OCI-LY7 (cell line): ENCODE results near the gene FRRS1. TPM values are rescaled to one million over a fixed set of nuclear protein-coding genes. Genes with fewer than 3 reads are reported as not detected.

Experiments
- BruUV-seq: library from RNA; stranded (reverse); fragments of 400-500 nt; replicated peaks from 2 replicates; lab custom pipeline; 2021; lab: Mats Ljungman, UMichigan
- CTCF ChIA-PET: fragments of 300-600 bp; sonication (Branson Sonifier 250); formaldehyde crosslinking; loops from one replicate; lab custom pipeline; 2022; ENCODE audit warnings: antibody characterized with exemption; ENCODE audit not compliant: unreplicated experiment; lab: Charles Lee
- POLR2A ChIA-PET: fragments of 300-600 bp; sonication (Branson Sonifier 250); formaldehyde crosslinking; loops from one replicate; lab custom pipeline; 2022; ENCODE audit warnings: antibody characterized with exemption; lab: Charles Lee
- DNase-seq: peaks from one replicate; pipeline ENCODE4 v3.0.0-alpha.2; 2015; ENCODE audit warnings: low spot score
- H2AFZ ChIP-seq: fragments of 200-600 bp; sonication (generic), shearing (Covaris generic); 2 replicates; pipeline ENCODE4 v1.6.1; 2014; ENCODE audit warnings: mild to moderate bottlenecking, antibody characterized with exemption, low read length, moderate library complexity
- H3K27ac ChIP-seq: fragments of 200-600 bp; sonication (generic); 2 replicates; pipeline ENCODE4 v1.5.1; 2014; ENCODE audit warnings: mixed run types, low read depth, mild to moderate bottlenecking, moderate library complexity, low read length, inconsistent platforms; ENCODE audit not compliant: poor library complexity, severe bottlenecking
- H3K36me3 ChIP-seq: fragments of 200-600 bp; sonication (generic); 2 replicates; pipeline ENCODE4 v1.6.1; 2014; ENCODE audit warnings: mild to moderate bottlenecking, antibody characterized with exemption, low read length, moderate library complexity, mixed read lengths; ENCODE audit not compliant: insufficient read depth
- H3K4me1 ChIP-seq: fragments of 200-600 bp; sonication (generic); 2 replicates; pipeline ENCODE4 v1.5.1; 2014; ENCODE audit warnings: mild to moderate bottlenecking, low read length; ENCODE audit not compliant: insufficient read depth, poor library complexity, severe bottlenecking
- H3K4me2 ChIP-seq: fragments of 200-600 bp; sonication (generic); 2 replicates; pipeline ENCODE4 v1.6.1; 2014; ENCODE audit warnings: mild to moderate bottlenecking, low read length
- H3K4me3 ChIP-seq: fragments of 200-600 bp; sonication (generic); 2 replicates; pipeline ENCODE4 v1.5.1; 2014; ENCODE audit warnings: mild to moderate bottlenecking, low read depth, low read length; ENCODE audit not compliant: poor library complexity, severe bottlenecking
- H3K79me2 ChIP-seq: fragments of 200-600 bp; sonication (generic); 2 replicates; pipeline ENCODE4 v1.6.1; 2016; ENCODE audit warnings: low read depth, mild to moderate bottlenecking, low read length, moderate library complexity, mixed read lengths; ENCODE audit not compliant: insufficient read depth
- H3K9me2 ChIP-seq: fragments of 200-600 bp; sonication (generic); 2 replicates; pipeline ENCODE4 v1.6.1; 2016; ENCODE audit warnings: mild to moderate bottlenecking, low read length, mixed read lengths; ENCODE audit not compliant: insufficient read depth
- H3K9me3 ChIP-seq: fragments of 200-600 bp; sonication (generic); 2 replicates; pipeline ENCODE4 v1.6.1; 2014; ENCODE audit warnings: mild to moderate bottlenecking, mixed run types, low read length, mixed read lengths
- H4K20me1 ChIP-seq: fragments of 200-600 bp; sonication (generic); 2 replicates; pipeline ENCODE4 v1.6.1; 2014; ENCODE audit warnings: mild to moderate bottlenecking, antibody characterized with exemption, low read length, moderate library complexity, mixed read lengths; ENCODE audit not compliant: insufficient read depth
- EZH2phosphoT487 ChIP-seq: fragments of 200-600 bp; sonication (generic); IDR thresholded peaks from 2 replicates; pipeline ENCODE4 v1.6.1; 2018; ENCODE audit warnings: low read depth, borderline replicate concordance, mild to moderate bottlenecking, mixed run types, antibody characterized with exemption, low read length, moderate library complexity, mixed read lengths
- intact Hi-C: fragments of 100-400 bp; cut with micrococcal nuclease; formaldehyde crosslinking; loops from one replicate; pipeline ENCODE4 v1.10.0; 2022; ENCODE audit not compliant: unreplicated experiment
- total RNA-seq, 2 experiments: library from RNA; depleted of rRNA in 1 of 2; stranded (reverse); fragments of >200 nt in 1 of 2; shearing (Covaris generic) in 1 of 2; gene quantifications; 2 replicates each; pipeline ENCODE4 v1.2.3, GENCODE V29; 2014 to 2022
- TF ChIP-seq, protein P1 (sequence below): fragments of 200-600 bp; sonication (generic); conservative IDR thresholded peaks from 2 replicates; pipeline ENCODE4 v1.5.1; 2014; ENCODE audit warnings: mild to moderate bottlenecking, antibody characterized with exemption, low read length, moderate library complexity, mixed read lengths

The FRRS1 gene
- total RNA-seq, 2 experiments from 2014 or later, result 4.5 to 6.5 TPM

DNA sequence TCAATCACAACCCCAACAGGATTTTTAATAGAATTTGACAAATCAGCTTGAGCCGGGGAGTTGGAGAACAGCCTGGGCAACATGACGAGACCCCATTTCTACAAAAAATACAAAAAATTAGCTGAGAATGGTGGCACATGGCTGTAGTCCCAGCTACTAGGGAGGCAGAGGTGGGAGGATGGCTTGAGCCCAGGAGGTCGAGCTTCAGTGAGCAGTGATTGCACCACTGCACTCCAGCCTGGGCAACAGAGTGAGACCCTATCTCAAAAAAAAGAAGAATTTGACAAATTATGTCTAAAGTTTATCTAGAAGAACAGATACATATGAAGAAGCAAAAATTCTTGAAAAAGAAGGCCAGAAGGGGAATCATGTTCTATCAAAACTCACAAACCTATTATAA is 43.2 kb downstream of the FRRS1 start:
- H3K4me1 ChIP-seq, result no peaks in the 10 kb centered on the region
- no peaks in the 10 kb centered on the region for H3K79me2 ChIP-seq
- H2AFZ ChIP-seq, result no peak overlapping the region
- BruUV-seq, result no TSS peak
- no peak overlapping the region for H3K4me2 ChIP-seq
- intact Hi-C loops, result no loop called here
- H3K4me3 ChIP-seq, result no peak overlapping the region
- no peaks in the 10 kb centered on the region for H3K36me3 ChIP-seq
- TF ChIP-seq, protein P1, sequence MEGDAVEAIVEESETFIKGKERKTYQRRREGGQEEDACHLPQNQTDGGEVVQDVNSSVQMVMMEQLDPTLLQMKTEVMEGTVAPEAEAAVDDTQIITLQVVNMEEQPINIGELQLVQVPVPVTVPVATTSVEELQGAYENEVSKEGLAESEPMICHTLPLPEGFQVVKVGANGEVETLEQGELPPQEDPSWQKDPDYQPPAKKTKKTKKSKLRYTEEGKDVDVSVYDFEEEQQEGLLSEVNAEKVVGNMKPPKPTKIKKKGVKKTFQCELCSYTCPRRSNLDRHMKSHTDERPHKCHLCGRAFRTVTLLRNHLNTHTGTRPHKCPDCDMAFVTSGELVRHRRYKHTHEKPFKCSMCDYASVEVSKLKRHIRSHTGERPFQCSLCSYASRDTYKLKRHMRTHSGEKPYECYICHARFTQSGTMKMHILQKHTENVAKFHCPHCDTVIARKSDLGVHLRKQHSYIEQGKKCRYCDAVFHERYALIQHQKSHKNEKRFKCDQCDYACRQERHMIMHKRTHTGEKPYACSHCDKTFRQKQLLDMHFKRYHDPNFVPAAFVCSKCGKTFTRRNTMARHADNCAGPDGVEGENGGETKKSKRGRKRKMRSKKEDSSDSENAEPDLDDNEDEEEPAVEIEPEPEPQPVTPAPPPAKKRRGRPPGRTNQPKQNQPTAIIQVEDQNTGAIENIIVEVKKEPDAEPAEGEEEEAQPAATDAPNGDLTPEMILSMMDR, result no peak
- no peak for TF ChIP-seq EZH2phosphoT487
- no peaks in the 10 kb centered on the region for H3K9me2 ChIP-seq
- no peak overlapping the region for H3K27ac ChIP-seq
- no peaks in the 10 kb centered on the region for H4K20me1 ChIP-seq
- POLR2A ChIA-PET, result no interaction called here
- CTCF ChIA-PET, result no interaction called here
- DNase-seq, result no peak
- H3K9me3 ChIP-seq, result no peaks in the 10 kb centered on the region

DNA sequence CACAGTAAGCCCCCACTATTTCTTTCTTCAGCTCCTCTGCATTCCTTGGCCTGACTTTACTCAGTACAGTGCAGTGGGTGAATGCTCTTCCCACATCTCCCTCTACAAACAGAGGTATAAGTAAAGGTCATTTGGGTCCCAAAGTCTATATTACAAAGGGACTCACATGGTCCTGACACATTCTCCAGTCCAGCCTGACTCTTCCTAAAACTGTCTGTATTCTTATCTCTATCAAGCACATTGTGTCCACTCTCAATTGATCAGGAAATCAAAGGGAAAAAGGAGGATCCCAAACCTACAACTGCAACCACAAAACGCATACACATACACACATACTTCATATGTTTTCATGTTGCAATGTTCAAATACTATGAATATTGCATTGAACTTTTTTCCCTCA is 49.4 kb downstream of the FRRS1 start:
- ChIA-PET CTCF (no interaction called here), POLR2A (interaction anchor here (0.6 kb wide), 1 partner anchor 61 kb away, joined by 3 read pairs; no protein-coding TSS in a partner anchor)
- Histone ChIP-seq H3K36me3 (peaks cover 5% of the 10 kb centered on the region; the same call in 1 of the 2 replicates), H2AFZ (no peak overlapping the region), H3K4me2 (no peak overlapping the region), H3K27ac (no peak overlapping the region), H3K9me2 (no peaks in the 10 kb centered on the region), H3K9me3 (no peaks in the 10 kb centered on the region), H3K4me1 (no peaks in the 10 kb centered on the region), H3K4me3 (no peak overlapping the region), H4K20me1 (no peaks in the 10 kb centered on the region), H3K79me2 (no peaks in the 10 kb centered on the region)
- DNase-seq, result no peak
- TF ChIP-seq, protein P1, result no peak
- no peak for TF ChIP-seq EZH2phosphoT487
- intact Hi-C loops, result no loop called here
- BruUV-seq, result no TSS peak

DNA sequence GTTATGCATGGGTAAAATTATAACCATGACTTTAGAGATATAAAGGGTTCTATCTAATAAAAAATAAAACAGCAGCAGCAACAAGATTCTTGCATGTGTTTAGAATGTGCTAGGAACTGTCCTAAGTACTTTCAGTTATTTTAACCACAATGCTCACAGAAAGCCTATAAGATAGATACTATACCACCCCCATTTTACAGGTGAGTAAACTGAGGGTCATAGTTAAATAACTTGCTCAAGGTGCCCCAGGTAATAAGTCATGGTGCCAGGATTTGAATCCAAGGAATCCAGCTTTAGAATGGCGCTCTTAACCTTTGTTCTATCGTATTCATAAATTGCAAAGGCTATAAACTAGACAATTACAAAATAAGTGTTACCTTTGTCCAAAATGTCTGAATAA is 53.4 kb downstream of the FRRS1 start:
- ChIA-PET CTCF (no interaction called here), POLR2A (interaction anchor here (0.6 kb wide), 1 partner anchor 829 kb away, joined by 3 read pairs; no protein-coding TSS in a partner anchor)
- Histone ChIP-seq H3K4me2 (no peak overlapping the region), H2AFZ (no peak overlapping the region), H4K20me1 (no peaks in the 10 kb centered on the region), H3K4me1 (no peaks in the 10 kb centered on the region), H3K27ac (no peak overlapping the region), H3K9me3 (no peaks in the 10 kb centered on the region), H3K79me2 (no peaks in the 10 kb centered on the region), H3K9me2 (no peaks in the 10 kb centered on the region), H3K4me3 (no peak overlapping the region), H3K36me3 (peaks cover 15% of the 10 kb centered on the region; the same call in 1 of the 2 replicates)
- intact Hi-C loops, result no loop called here
- no peak for DNase-seq
- BruUV-seq, result no TSS peak
- TF ChIP-seq, protein P1, result no peak
- no peak for TF ChIP-seq EZH2phosphoT487
